Measurements from ENCODE around the gene MAP3K2.

The MAP3K2 gene

GRCh38 chr2:127348426-127349000, 39.3 kb downstream of the MAP3K2 start:
- H3K27ac ChIP-seq, result no peak overlapping the region
- TF ChIP-seq ZFX (IDR thresholded peaks at IDR 0.05; ENCODE audit: borderline replicate concordance), result no peak
- TF ChIP-seq CTCF (IDR thresholded peaks at IDR 0.05), result no peak

- TF ChIP-seq CTCF (IDR thresholded peaks at IDR 0.05), result no peak
- TF ChIP-seq ZFX (IDR thresholded peaks at IDR 0.05; ENCODE audit: borderline replicate concordance), result no peak
- H3K27ac ChIP-seq, result no peak overlapping the region
Measured at GRCh38 chr2:127347734-127348392, 39.9 kb downstream of the MAP3K2 start.

- no peak overlapping the region for H3K27ac ChIP-seq
- no peak for TF ChIP-seq ZFX (IDR thresholded peaks at IDR 0.05; ENCODE audit: borderline replicate concordance)
- TF ChIP-seq CTCF (IDR thresholded peaks at IDR 0.05), result no peak
Measured at GRCh38 chr2:127347015-127347414, 40.8 kb downstream of the MAP3K2 start.

GRCh38 chr2:127343277-127343676, 44.5 kb downstream of the MAP3K2 start:
- TF ChIP-seq CTCF (IDR thresholded peaks at IDR 0.05) (no peak), ZFX (IDR thresholded peaks at IDR 0.05; ENCODE audit: borderline replicate concordance) (no peak)
- no peak overlapping the region for H3K27ac ChIP-seq

GRCh38 chr2:127342101-127342500, 45.7 kb downstream of the MAP3K2 start:
- TF ChIP-seq ZFX (IDR thresholded peaks at IDR 0.05; ENCODE audit: borderline replicate concordance) (no peak), CTCF (IDR thresholded peaks at IDR 0.05) (no peak)
- no peak overlapping the region for H3K27ac ChIP-seq

- no peak overlapping the region for H3K27ac ChIP-seq
- TF ChIP-seq CTCF (IDR thresholded peaks at IDR 0.05) (no peak), ZFX (IDR thresholded peaks at IDR 0.05; ENCODE audit: borderline replicate concordance) (no peak)
Measured at GRCh38 chr2:127332335-127332734, 55.4 kb downstream of the MAP3K2 start.

- TF ChIP-seq ZFX (IDR thresholded peaks at IDR 0.05; ENCODE audit: borderline replicate concordance) (no peak), CTCF (IDR thresholded peaks at IDR 0.05) (no peak)
Measured at GRCh38 chr2:127330753-127331152, 57.0 kb downstream of the MAP3K2 start.

More at GRCh38 chr2:127330753-127331152, 57.0 kb downstream of the MAP3K2 start:
- H3K27ac ChIP-seq, result no peak overlapping the region

Measured in 22Rv1 (cell line).